ENCODE results near the gene FAM186B. TPM values are rescaled to one million over a fixed set of nuclear protein-coding genes. Genes with fewer than 3 reads are reported as not detected.
A peak's percentile ranks its signal among the peaks of the same experiment; 100 is the strongest.

Gene FAM186B
- total RNA-seq, 1 experiment from 2014 or later: 0.39 TPM

DNA sequence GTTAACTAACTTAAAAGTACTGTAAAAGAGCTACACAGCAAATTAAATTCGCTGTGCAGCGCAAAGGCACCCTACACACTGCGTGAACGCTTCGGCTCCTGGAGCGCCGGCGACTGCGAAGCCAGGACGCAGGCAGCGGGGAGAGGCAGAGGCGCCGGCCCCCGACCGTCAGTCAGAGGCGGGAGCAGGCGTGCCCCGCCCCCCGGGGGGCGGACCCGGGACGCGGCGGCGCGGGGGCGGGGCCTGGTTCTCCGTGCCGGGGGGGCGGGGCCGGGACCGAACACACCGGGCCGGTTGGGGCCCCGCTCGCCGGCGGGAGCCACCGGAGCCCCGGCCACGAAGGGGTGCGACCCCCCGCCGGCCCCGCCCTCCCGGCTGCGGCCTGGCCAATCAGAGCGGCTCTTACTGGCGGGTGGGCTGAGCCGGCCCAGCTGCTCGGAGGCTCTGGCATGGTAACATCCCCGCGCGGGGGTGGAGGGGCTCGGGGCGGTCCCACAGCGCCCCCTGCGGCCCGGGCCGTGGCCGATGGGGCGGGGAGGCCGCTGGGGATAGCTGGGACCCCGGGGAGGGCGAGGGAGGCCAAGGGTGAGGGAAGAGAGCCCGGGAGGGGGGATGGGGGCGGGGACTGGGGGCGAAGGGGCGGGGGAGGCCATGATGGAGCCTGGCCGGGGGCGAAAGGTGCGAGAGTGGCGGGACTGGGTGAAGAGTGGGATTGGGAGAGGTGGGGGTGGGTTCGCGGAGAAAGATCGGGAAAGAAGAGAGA, 17.9 kb upstream of the FAM186B start, which contains the start of gene PRPF40B:
TSS of gene PRPF40B (plus strand) at position 420 of the 763 bp plus-strand sequence. CDS start at position 450, 30 bp downstream.
- no peaks in the 10 kb centered on the region for H3K9me3 Mint-ChIP-seq
- ChIA-PET POLR2A (interaction anchor here (0.6 to 2.0 kb wide), 4 partner anchors 14 to 446 kb away, joined by 3 to 9 read pairs (median 4); partner anchors contain the start of gene TMBIM6), CTCF (interaction anchor here (0.5 to 5.2 kb wide), 45 partner anchors 8 to 889 kb away, joined by 3 to 74 read pairs (median 4); partner anchors contain the start of genes FAM186B, PRPH, SPATS2 and TMBIM6)
- DNase-seq (ENCODE audit: low spot score) (peak; percentile 92), ATAC-seq (peak; percentile 84)
- peaks cover 35% of the 10 kb centered on the region for H3K4me1 Mint-ChIP-seq
- H3K27me3 Mint-ChIP-seq (ENCODE audit: low read depth): no peaks in the 10 kb centered on the region
- H3K36me3 Mint-ChIP-seq: no peaks in the 10 kb centered on the region
- peak within 1 kb of the TSS; percentile 92 for H3K27ac Mint-ChIP-seq
- peak within 1 kb of the TSS; percentile 90 for H3K4me3 Mint-ChIP-seq
- no peak for TF ChIP-seq ZNF396 (CRISPR knock-in tag; IDR thresholded peaks at IDR 0.05; ENCODE audit: borderline replicate concordance)
- TF ChIP-seq CREM (CRISPR knock-in tag; IDR thresholded peaks at IDR 0.05): no peak
- 0 out of 2 replicates have a peak, but pooled peaks have one; percentile 28 for TF ChIP-seq HMGXB4 (CRISPR knock-in tag; IDR thresholded peaks at IDR 0.05)
- no peak for TF ChIP-seq MYBL2 (CRISPR knock-in tag; IDR thresholded peaks at IDR 0.05)
- TF ChIP-seq NFE2L1 (CRISPR knock-in tag; IDR thresholded peaks at IDR 0.05): no peak
- peak; percentile 83 for TF ChIP-seq SP1 (CRISPR knock-in tag; conservative IDR thresholded peaks at IDR 0.05)
- no peak for TF ChIP-seq IRF1 (CRISPR knock-in tag; IDR thresholded peaks at IDR 0.05)
- no peak for TF ChIP-seq IRF2 (CRISPR knock-in tag; IDR thresholded peaks at IDR 0.05; ENCODE audit: borderline replicate concordance, low read depth)
- no peak for TF ChIP-seq ESRRA (CRISPR knock-in tag; IDR thresholded peaks at IDR 0.05; ENCODE audit: borderline replicate concordance)
- peak; percentile 33; the same call in 1 of the 2 replicates for TF ChIP-seq TEAD1 (CRISPR knock-in tag; IDR thresholded peaks at IDR 0.05)
- no peak for TF ChIP-seq ZNF121 (CRISPR knock-in tag; IDR thresholded peaks at IDR 0.05)
- TF ChIP-seq ZNF532 (CRISPR knock-in tag; IDR thresholded peaks at IDR 0.05; ENCODE audit: borderline replicate concordance): no peak
- TF ChIP-seq GTF2I (CRISPR knock-in tag; conservative IDR thresholded peaks at IDR 0.05): no peak
- TF ChIP-seq ZNF671 (CRISPR knock-in tag; IDR thresholded peaks at IDR 0.05): no peak
- TF ChIP-seq ZNF232 (CRISPR knock-in tag; IDR thresholded peaks at IDR 0.05): no peak
- TF ChIP-seq, protein P1, sequence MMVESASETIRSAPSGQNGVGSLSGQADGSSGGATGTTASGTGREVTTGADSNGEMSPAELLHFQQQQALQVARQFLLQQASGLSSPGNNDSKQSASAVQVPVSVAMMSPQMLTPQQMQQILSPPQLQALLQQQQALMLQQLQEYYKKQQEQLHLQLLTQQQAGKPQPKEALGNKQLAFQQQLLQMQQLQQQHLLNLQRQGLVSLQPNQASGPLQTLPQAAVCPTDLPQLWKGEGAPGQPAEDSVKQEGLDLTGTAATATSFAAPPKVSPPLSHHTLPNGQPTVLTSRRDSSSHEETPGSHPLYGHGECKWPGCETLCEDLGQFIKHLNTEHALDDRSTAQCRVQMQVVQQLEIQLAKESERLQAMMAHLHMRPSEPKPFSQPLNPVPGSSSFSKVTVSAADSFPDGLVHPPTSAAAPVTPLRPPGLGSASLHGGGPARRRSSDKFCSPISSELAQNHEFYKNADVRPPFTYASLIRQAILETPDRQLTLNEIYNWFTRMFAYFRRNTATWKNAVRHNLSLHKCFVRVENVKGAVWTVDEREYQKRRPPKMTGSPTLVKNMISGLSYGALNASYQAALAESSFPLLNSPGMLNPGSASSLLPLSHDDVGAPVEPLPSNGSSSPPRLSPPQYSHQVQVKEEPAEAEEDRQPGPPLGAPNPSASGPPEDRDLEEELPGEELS (CRISPR knock-in tag; IDR thresholded peaks at IDR 0.05): peak; percentile 55; the same call in 1 of the 2 replicates
- TF ChIP-seq SOX15 (CRISPR knock-in tag; IDR thresholded peaks at IDR 0.05): no peak
- TF ChIP-seq FOXJ3 (CRISPR knock-in tag; IDR thresholded peaks at IDR 0.05; ENCODE audit: borderline replicate concordance): no peak
- peak; percentile 84 for TF ChIP-seq NFYB (CRISPR knock-in tag; conservative IDR thresholded peaks at IDR 0.05; ENCODE audit: low read depth)
- no peak for TF ChIP-seq NR3C1 (CRISPR knock-in tag; conservative IDR thresholded peaks at IDR 0.05; ENCODE audit: low read depth)
- no peak for TF ChIP-seq SMAD4 (CRISPR knock-in tag; IDR thresholded peaks at IDR 0.05)
- TF ChIP-seq CTCF (IDR thresholded peaks at IDR 0.05): peak; percentile 47; the same call in 1 of the 2 replicates
- peak; percentile 47; the same call in 1 of the 2 replicates for TF ChIP-seq MAX (CRISPR knock-in tag; IDR thresholded peaks at IDR 0.05)
- TF ChIP-seq, protein P2, sequence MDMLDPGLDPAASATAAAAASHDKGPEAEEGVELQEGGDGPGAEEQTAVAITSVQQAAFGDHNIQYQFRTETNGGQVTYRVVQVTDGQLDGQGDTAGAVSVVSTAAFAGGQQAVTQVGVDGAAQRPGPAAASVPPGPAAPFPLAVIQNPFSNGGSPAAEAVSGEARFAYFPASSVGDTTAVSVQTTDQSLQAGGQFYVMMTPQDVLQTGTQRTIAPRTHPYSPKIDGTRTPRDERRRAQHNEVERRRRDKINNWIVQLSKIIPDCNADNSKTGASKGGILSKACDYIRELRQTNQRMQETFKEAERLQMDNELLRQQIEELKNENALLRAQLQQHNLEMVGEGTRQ (CRISPR knock-in tag; IDR thresholded peaks at IDR 0.05): no peak

Measured in WTC11 (cell line).